GM12865 (cell line): ENCODE results near the gene RASA3.
A peak's percentile ranks its signal among the peaks of the same experiment; 100 is the strongest.

ENCODE experiments used
- DNase-seq: peaks from one replicate; pipeline ENCODE4 v3.0.0; 2010; ENCODE audit warnings: low read depth
- H3K4me3 ChIP-seq: 2 replicates; pipeline ENCODE4 v1.5.1; 2011; ENCODE audit warnings: mild to moderate bottlenecking, low read depth, low read length, control low read depth
- CTCF ChIP-seq: IDR thresholded peaks from 2 replicates; pipeline ENCODE4 v1.5.1; 2011; ENCODE audit warnings: low read length, control low read depth, low read depth, inconsistent platforms; ENCODE audit not compliant: insufficient read depth; ENCODE audit errors: missing control alignments

RASA3 gene

GRCh38 chr13:114145256-114145655 lies 12.8 kb upstream of the RASA3 start:
- H3K4me3 ChIP-seq = no peak overlapping the region
- no peak for DNase-seq
- TF ChIP-seq CTCF = no peak

- no peak for TF ChIP-seq CTCF
- no peak overlapping the region for H3K4me3 ChIP-seq
- no peak for DNase-seq
Observed at GRCh38 chr13:114144606-114145244, 12.3 kb upstream of the RASA3 start.

- DNase-seq = peak; percentile 85
- no peak overlapping the region for H3K4me3 ChIP-seq
- peak; percentile 58 for TF ChIP-seq CTCF
Observed at GRCh38 chr13:114143806-114144605, 11.6 kb upstream of the RASA3 start.

- no peak for TF ChIP-seq CTCF
- DNase-seq = peak; percentile 65
- H3K4me3 ChIP-seq = no peak overlapping the region
Observed at GRCh38 chr13:114142640-114143490, 10.4 kb upstream of the RASA3 start.

- no peak for DNase-seq
- no peak overlapping the region for H3K4me3 ChIP-seq
- TF ChIP-seq CTCF = no peak
Observed at GRCh38 chr13:114142137-114142550, 9.7 kb upstream of the RASA3 start.

- DNase-seq = no peak
- no peak overlapping the region for H3K4me3 ChIP-seq
- no peak for TF ChIP-seq CTCF
Observed at GRCh38 chr13:114141261-114141996, 9.0 kb upstream of the RASA3 start.
